Stimulated activated CD4-positive, alpha-beta T cell treated with anti-CD3 and anti-CD28 coated beads, Interleukin-4, amount 100 ng/mL, for 24 hours (primary cell): Measurements from ENCODE around the gene DSCAML1.

Experiments used
- DNase-seq: peaks from one replicate; pipeline ENCODE4 v3.0.0-alpha.2; 2020

Gene DSCAML1

DNA sequence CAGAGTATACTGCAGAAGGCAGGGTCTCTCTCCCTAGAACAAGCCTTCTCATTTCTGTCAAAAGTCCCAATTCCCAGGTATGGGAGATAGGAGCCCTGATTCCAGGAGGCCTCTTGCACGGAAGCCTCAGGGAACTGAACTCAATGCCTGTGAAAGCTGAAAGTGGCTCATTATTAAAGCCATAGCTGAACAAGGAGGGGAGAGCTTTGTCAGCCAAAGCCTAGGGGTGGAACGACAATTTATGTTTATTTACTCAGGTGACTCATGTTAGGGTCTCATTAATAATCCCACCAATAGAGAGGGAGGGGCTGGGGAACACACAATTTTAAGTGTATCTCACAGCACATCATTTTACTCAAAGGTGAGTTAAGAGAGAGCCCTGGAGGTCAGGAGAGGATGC lies 44.9 kb downstream of the DSCAML1 start:
- no peak for DNase-seq

DNA sequence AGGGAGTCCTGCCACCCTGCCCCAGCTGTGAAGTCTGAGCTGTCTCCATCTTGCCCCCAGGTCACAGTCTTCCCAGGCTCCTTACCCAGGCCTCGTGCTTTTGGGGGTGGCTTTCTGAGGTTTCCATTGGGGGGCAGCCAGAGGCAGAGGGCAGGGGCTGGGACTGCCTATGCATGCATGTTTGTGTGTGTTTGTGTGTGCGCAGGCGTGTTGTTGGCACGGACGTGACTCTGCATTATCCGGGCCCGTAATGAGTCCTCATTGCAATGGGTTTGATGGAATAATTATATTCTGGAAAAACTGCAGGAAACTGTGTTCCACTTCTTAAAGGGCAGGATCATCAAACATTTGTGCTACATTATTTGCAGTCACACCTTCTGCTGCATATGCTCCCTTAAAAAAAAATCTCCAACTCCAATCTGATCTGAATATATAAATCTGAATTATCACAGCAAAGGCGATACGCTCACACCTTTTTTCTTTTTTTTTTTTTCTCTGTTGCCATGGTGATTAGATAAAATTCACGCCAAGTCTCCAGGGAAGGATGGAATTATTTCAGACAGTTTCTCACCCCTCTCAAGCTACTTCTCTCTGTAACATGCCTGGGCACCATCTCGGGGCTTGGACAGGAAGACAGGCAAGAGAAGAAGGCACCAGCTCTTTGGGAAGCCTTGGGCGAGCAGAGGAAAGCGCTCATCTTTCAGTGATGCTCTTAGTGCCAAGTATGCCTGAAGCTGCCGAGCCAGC lies 45.9 kb downstream of the DSCAML1 start:
- no peak for DNase-seq

DNA sequence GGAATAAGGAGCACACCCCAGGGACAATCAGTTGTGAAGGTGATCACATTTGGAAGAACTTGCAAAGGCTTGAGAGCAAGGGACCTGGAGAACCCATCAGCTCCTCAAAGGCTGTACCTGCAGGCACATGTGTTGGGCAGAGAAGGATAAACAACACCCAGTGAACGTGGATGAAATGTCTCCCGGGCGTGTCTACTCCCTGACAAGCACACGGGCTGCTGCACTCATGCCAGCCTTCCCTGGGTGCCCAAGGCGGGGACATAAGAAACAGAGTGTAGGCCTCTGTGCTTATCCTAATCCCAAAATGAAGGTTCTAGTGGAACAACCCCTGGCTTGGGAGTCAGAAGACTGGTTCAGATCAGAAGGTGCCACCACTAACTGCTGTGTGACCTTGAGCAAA lies 46.7 kb downstream of the DSCAML1 start:
- no peak for DNase-seq

DNA sequence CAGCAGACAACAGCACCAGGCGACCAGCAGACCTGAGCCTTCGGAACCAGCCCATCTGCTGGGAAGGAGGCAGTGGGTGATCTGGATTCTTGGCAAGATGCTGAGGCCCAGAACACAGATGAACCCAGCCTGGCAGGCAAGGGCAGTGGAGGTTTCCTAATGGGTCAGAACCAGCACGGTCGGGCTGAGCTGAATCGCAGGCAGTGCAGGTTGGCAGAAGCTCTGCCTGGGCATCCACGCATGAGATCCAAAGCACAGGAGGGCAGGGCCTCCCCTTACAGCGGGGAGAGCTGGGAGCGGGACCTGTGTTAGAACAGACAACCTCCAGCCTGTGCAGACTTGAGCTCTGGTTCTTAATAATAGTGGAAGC lies 47.5 kb downstream of the DSCAML1 start:
- no peak for DNase-seq

DNA sequence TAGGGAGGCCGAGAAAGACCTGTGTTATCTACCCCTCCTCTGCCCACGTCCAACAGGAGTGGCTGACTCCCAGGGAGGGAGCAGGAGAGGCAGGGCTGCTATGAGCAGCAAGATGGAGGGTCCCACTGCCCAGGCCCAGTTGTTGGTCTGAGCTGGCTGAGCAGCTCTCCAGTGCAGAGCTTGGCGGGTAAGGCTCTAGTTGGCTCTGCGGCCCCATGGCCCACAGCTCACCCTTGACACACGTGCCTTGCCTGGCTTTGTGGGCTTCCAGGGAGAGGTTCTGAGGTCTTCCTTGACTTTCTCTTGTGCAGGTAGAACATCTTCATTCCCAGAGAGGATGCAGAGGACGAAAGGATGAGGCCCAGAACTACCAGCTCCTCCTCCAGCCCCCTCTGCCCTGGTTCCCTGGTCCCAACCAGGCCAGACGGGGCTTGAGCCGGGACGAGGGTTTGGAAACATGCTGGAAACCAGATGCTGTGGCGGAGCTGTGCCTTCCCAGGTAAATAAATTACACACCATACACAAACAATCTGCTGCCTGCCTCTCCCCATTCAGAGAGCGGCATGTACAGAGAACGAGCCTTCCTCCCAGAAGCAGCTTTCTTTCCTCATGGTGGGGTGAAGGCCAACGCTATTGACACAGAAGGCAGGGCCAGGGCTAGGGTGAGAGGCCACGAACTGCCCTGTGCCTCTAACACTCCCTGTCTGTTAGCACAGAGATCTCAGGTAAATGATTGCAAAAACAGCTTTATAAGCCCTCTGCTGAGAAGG lies 48.1 kb downstream of the DSCAML1 start:
- no peak for DNase-seq

DNA sequence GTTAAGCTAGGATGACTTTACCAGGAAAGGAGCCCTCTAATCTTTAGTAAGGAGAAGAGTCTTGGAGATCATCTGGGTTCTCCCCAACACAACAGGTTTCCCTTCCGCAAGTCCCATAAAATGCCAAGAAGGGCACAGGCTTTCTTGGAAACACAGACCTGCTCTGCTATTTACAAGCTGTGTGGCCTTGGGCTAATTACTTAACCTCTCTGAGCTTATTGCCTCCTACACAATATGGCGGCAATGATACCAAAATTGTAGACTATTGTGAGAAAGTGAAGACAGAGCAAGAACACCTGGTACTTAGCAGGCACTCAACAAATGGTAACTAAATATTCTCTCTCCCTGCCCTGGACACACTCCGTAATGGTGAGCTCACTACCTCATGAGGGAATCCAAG lies 49.1 kb downstream of the DSCAML1 start:
- DNase-seq, result no peak

DNA sequence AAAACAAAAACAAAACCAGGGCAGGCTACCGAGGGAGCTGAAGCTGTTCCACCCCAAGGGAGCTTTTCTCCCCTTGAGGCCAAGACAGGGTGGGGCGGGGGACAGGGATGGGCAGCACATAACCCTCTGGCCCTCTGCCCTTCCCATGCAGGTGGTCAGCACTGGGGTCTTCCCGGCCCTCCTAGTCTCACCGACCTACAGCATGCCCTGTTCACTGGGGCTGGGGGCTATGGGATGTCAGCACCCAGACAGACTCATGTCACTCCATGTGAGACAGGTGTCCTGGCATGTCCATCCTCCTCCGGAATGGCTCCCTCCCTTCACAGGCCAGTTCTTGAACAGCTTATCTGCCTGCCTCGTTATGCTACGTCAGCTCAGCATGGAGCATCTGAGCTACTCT lies 51.7 kb downstream of the DSCAML1 start:
- DNase-seq, result no peak

DNA sequence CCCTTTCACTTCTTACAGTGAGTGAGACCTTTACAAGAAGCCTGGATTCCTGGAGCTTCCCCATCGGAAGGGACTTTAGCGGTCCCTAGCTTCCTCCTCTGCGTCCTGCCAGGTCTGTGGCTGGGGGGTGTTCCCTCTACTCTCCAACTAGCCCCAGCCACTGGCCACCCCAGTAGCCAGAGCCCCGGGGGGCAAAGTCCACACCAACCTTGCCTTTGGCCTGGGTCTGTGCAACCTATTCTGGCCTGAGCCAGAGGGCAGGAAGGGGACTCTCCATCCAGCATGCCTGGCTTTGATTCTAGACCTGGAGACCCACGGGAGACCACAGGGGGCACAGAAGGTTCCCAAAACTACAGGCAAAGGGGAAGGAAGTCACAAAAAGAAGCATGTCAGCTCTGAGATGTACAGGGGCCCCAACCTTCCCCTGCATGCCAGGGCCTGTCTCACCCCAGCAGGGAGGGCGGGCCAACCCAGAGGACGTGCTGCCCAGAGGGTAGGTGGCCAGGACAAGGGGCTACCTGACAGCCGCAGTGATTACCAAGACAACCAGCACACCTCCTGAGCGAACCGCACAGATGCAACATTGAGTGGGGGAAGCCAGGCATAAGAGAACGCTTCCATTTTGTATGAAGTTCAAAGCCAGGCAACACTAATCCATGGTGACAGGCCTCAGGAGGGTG lies 52.4 kb downstream of the DSCAML1 start:
- DNase-seq, result no peak

DNA sequence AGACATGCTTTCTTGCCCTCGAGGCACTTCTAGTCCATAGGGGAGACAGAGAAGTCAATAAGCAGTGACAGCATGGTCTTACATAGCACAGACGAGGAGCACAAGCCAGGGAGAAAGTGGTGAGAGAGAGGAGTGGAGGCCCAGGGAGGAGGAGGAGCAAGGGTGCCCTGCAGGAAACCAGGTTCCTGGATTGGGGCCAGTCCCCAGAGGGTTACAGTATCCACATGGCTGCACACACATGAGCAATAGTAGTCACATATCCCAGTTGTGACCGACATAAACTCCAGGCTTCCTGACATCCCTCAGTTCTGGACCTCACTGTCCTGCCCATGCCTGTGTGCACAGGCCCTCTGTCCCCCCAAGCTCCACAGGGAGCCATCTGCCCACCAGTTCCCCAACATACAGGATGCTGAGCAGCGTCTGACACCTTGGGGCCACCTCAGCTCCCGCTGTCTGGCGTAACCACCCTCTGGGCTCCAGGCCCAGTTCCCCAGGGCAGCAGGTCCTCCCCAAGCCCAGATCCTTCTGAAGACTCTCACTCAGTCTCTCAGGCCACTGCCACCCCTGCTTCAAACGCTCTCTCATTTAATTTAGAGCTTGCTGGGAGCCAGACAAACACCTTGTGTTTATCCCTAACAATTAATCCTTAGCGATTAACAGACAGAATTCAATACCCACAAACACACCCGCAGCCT lies 53.7 kb downstream of the DSCAML1 start:
- no peak for DNase-seq

DNA sequence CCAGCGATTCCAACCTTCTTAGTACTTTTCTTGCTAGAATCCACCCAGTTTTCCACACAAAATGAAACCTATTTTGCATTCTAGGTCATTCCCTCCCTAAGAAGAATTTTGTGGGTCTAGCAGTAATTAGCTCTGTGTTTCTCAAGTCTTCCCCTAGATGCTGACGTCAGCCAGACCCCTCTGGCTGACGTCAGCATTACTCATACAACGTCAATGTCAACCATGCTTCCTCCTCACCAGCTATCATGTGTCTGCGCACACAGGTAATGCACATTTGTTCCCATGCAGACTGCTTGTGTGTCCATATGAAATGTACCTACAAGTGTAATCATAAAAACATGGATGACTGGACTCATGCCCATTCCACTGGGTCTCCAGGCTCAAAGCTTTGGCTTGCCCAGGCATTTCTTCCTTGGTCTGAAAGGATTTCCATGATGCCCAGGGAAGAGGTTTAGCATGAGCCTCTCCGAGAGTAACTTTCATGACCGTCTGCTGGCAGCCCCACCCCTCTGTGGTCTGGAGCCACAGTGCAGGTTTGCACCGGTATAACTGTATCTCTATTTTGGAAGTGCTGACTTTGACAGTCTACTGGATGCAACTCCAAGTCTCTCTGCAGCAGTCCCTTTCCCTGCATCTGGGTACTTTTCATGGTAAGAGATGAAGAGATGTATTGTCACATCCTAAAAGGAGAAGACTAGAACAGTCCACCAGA lies 58.6 kb downstream of the DSCAML1 start:
- no peak for DNase-seq

DNA sequence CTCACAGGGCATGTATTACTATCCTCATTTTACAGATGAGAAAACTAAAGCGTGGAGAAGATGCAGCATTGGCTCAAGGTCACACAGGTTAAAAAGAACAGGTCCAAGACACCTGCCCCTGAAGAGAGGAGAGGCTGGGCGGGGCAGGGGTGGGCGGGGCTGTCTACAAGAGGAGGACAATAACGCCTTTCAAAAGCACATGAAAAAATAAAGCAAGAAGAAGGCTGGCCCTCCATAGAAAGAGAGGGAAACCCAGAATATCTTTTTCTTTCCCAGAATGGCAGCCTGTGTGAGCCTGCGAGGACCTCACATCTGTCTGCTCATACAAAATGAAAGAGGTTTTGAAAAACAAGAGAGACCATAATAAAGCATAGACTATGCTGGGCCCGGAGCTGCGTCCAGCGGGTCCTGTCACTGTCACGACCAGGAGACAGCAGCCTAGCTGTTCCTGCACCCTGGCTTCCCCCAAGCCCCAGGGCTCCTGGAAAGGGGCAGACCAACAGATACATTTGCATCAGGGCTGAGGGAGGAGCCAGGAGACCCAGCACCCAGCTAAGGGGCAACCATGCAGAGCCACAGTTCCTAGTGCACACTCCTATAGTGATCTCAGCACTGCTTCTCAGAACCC lies 61.6 kb downstream of the DSCAML1 start:
- DNase-seq, result no peak

DNA sequence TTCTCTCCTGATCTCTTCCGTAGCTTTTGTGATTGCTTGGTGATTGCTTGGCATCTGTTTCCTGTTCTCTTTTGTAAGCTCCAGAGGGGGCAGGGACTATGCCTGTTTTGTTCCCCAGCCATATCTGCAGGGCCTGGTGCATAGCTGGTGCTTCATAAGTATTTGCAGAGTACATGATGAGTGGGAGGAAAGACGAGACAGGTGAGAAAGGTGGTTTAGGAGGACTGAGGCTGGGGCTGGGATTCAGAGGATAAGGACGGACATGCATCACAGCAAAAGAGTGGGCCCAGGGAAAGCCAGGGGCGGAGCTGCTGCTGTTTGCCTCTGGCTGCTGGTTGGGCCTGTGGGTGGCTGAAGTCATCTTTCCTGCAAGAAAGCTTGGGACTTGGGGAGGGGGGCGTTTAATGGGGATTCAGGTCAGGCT lies 62.4 kb downstream of the DSCAML1 start:
- DNase-seq, result no peak

DNA sequence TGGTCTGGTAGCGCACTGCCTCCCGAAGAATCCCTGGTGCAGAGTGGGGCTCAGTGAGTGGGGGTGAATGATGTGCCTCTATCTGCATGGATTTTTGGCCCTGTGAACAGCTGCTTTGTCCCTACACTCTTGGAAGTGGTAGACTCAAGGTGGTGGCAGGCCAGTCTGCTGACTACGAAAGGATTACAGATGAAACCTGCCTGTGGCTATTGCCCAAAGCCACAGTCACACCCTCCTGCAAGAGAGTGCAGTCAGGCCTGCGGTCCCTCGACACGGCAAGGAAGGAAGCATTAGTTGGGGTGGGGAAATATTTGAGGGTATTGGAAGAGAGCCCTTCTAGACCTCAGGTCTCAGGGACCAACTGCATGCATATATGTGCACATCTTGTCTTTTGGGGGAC lies 63.7 kb downstream of the DSCAML1 start:
- no peak for DNase-seq

DNA sequence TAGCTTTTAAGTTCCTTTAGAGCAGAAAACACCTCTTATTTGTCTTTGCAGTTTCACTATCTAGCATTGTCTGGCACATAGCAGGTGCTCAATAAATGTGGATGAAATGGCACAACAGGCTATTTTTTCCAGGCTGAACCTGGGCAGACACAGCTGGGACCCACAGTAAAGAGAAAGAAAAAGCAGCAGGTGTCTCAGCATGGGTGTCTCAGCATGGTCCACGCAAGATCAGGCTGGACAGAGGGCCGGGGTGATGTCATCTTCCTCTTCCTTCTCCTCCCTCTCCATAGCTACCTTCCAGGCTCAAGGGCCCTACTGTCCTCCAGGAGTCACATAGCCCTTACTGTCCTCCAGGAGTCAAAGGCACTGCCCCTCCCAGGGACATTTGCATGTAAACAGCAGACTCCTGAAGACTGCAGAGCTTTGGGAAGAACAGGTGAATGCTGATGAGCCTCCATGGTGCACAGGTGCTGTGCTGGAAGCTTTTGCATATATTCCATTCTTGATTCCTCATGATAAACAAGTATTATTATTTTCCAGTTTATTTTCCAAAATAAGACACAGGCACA lies 65.2 kb downstream of the DSCAML1 start:
- DNase-seq, result no peak

DNA sequence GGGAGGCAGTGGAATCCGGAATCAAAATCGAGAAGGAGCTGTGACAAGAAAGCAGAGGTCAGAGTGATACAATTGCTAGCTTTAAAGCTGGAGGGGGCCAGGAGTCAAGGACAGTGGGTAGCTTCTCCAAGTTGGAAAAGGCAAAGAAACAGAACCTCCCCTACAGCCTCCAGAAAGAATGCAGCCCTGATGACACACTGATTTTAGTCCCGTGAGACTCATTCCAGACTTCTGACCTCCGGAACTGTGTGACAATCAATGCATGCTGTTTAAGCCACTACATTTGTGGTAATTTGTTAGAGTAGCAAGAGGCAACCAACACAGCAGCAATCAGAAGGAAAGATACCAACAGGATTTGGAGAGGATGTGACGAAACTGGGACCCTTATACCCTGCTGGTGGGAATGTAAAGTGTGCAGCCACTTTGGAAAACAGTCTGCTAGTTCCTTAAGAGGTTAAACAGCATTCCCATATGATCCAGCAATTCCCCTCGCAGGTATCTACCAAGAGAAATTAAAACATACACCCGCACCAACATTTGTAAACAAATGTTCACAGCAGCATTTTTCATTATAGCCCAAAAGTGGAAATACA lies 66.7 kb downstream of the DSCAML1 start:
- no peak for DNase-seq

DNA sequence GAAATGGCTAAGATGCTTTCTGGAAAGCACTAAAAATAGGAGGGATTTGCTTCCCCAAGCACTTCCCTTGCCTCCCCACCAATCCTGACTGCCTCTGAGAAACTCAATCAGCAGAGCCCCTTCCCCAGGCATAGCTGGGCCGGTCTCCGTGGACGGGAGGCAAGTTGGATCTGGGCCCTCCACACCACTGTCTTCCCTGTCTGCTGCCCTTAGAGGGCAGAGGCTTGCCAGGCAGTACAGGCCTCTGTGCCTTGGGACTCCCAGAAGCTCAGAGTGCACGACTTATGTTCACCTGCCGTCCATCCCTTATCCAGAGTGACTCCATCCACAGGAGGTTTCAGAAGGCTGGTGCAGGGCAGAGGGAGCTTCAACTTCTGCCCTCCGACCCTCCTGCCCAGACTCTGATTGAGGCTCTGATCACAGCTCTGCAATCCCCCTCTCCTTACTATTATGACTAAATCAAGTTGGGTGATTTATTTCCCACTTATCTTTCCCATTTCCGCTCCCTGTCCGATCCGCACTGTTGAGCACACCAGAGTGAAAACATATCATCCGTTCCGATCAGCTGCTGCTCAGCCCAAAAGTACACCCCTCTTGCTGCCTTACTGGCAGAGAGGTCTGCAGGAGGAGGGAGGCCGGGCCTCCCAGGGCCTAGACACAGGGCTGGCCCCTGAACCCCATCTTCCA lies 71.8 kb downstream of the DSCAML1 start:
- DNase-seq, result no peak

DNA sequence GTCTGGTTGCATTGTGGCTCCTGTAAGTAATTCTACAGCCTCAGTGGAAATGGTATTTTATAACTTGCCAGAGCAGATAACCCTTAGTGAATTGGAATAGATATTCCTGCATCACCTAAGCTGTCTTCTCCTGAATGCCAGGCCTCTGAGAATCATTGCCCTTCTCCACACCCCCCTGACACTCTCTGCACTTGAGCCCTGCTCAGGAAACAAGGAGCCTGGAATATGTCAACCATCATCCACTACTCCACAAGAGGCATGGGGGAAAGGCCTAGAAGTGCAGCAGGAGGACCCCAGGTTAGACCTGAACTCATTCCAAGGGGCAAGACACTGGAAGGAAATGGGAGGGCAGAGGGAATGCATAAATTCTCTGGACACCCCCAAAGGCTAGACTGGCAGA lies 72.4 kb downstream of the DSCAML1 start:
- DNase-seq, result no peak

DNA sequence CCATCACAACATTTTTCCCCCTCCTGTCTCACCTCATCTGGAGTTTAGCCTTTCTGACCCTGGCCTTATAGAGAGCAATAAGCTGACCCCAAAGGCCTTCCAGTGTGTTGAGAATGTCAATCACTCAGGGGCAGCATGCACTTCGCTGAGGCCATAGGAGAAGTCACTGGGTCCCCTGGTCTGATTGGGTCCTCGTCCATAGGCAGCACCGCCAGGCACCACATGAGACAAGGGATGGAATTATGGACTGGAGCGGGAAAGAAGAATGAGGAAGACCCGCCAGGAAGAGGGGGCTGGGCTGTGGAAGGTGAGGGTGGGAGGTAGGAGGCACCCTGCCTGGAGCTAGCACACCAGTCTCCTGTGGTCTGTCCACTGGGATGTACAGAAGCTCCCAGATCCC lies 72.9 kb downstream of the DSCAML1 start:
- no peak for DNase-seq

DNA sequence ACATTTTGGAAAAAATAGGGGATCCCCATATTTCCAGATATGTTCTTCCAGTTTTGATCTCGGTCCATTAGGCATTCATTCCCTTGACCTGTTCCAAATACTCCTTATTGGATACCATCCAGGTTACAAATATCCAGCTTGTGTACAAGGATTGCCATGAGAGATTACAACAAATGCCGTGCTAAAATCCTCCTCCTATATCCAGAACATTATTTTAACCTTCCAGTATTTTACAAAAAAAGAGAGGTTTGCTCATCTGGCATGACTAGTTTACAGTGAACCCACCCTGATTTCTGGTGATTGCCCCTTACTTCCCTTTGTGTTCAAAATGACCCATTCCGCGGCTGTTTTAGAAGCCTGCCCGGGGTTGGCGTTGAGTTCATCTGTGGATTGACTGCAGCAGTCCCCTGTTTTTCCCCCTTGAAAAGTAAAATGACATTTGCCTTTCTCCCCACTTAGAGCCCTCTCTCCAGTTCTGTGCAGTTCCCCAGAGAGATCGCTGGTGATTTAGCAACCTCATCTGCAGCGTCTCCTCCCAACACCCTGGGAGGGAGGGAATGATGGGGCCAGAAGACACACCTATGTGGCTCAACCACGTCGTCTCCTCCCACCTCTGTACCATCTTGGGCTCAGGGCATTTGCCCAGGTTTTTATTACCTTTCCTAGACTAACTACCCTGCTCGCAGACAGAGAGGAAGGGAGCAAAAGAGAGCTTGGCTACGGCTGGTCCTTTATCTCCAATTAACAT lies 73.6 kb downstream of the DSCAML1 start:
- no peak for DNase-seq

DNA sequence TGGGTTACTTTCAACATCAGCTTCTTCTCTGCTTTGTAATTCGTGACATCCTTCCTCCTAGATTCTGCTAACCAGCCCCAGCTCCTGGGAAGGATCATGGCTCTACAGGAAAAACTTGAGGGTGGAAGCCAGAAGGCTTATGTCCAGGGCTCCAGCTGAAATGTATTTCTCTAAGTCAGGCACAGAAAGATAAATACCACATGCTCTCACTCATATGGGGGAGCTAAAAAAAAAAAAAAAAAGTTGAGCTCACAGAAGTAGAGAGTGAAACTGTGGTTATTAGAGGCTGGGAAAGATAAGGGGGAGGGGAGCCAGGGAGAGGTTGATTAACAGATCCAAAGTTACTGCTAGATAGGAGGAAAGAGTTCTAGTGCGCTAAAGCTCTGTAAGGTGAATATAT lies 74.9 kb downstream of the DSCAML1 start:
- DNase-seq, result no peak
